H9 (cell line): ENCODE data around the gene TSKU. TPM values are rescaled to one million over a fixed set of nuclear protein-coding genes. Genes with fewer than 3 reads are reported as not detected.

Experiments used
- DNase-seq: peaks from one replicate; pipeline ENCODE4 v3.0.0-alpha.2; 2017
- H2AFZ ChIP-seq: one replicate; pipeline ENCODE4 v1.6.1; 2013; ENCODE audit warnings: mild to moderate bottlenecking, low read length, control low read depth, moderate library complexity
- H2AK5ac ChIP-seq: 2 replicates; pipeline ENCODE4 v1.6.1; 2013; ENCODE audit warnings: low read length, control low read depth, mixed read lengths; ENCODE audit not compliant: insufficient read length
- H2BK120ac ChIP-seq: one replicate; pipeline ENCODE4 v1.6.1; 2013; ENCODE audit warnings: low read depth, mild to moderate bottlenecking, low read length, control low read depth, inconsistent platforms; ENCODE audit not compliant: poor library complexity, severe bottlenecking
- H2BK12ac ChIP-seq: 2 replicates; pipeline ENCODE4 v1.6.1; 2013; ENCODE audit warnings: low read length, control low read depth, mixed read lengths, low read depth; ENCODE audit not compliant: insufficient read length
- H2BK15ac ChIP-seq: 2 replicates; pipeline ENCODE4 v1.6.1; 2013; ENCODE audit warnings: low read depth, low read length, control low read depth
- H2BK20ac ChIP-seq: one replicate; pipeline ENCODE4 v1.6.1; 2013; ENCODE audit warnings: low read depth, mild to moderate bottlenecking, low read length, control low read depth, inconsistent platforms; ENCODE audit not compliant: poor library complexity, severe bottlenecking
- H2BK5ac ChIP-seq: 2 replicates; pipeline ENCODE4 v1.6.1; 2013; ENCODE audit warnings: low read length, control low read depth, mixed read lengths; ENCODE audit not compliant: insufficient read length
- H3K14ac ChIP-seq: 2 replicates; pipeline ENCODE4 v1.6.1; 2013; ENCODE audit warnings: low read length, control low read depth; ENCODE audit not compliant: insufficient read depth
- H3K18ac ChIP-seq: 2 replicates; pipeline ENCODE4 v1.6.1; 2013; ENCODE audit warnings: low read depth, mild to moderate bottlenecking, mixed read lengths, low read length, control low read depth; ENCODE audit not compliant: insufficient read length
- H3K23ac ChIP-seq: 2 replicates; pipeline ENCODE4 v1.6.1; 2013; ENCODE audit warnings: low read length, control low read depth, mixed read lengths, low read depth; ENCODE audit not compliant: insufficient read length
- H3K23me2 ChIP-seq: 2 replicates; pipeline ENCODE4 v1.6.1; 2013; ENCODE audit warnings: low read depth, mild to moderate bottlenecking, mixed read lengths, low read length, control low read depth; ENCODE audit not compliant: insufficient read length, poor library complexity, severe bottlenecking
- H3K27ac ChIP-seq: 2 replicates; pipeline ENCODE4 v1.5.1; 2013; ENCODE audit warnings: low read length, control low read depth, mixed read lengths, low read depth; ENCODE audit not compliant: insufficient read length
- H3K27me3 ChIP-seq: 2 replicates; pipeline ENCODE4 v1.6.1; 2013; ENCODE audit warnings: low read length, control low read depth, inconsistent platforms; ENCODE audit not compliant: insufficient read depth
- H3K4ac ChIP-seq: 2 replicates; pipeline ENCODE4 v1.6.1; 2013; ENCODE audit warnings: low read depth, mild to moderate bottlenecking, control low read depth, inconsistent platforms, low read length, moderate library complexity
- H3K4me1 ChIP-seq: 2 replicates; pipeline ENCODE4 v1.6.1; 2013; ENCODE audit warnings: low read length, control low read depth, inconsistent platforms; ENCODE audit not compliant: insufficient read depth
- H3K4me2 ChIP-seq: 2 replicates; pipeline ENCODE4 v1.6.1; 2013; ENCODE audit warnings: low read length, control low read depth, mixed read lengths; ENCODE audit not compliant: insufficient read length, insufficient read depth
- H3K56ac ChIP-seq: 2 replicates; pipeline ENCODE4 v1.6.1; 2013; ENCODE audit warnings: low read depth, mild to moderate bottlenecking, mixed read lengths, low read length, control low read depth; ENCODE audit not compliant: insufficient read length
- H3K79me1 ChIP-seq: 2 replicates; pipeline ENCODE4 v1.6.1; 2013; ENCODE audit warnings: low read depth, mild to moderate bottlenecking, moderate library complexity, low read length, control low read depth, inconsistent platforms; ENCODE audit not compliant: insufficient read depth, poor library complexity, severe bottlenecking
- H3K79me2 ChIP-seq: 2 replicates; pipeline ENCODE4 v1.6.1; 2013; ENCODE audit warnings: low read length, control low read depth, inconsistent platforms; ENCODE audit not compliant: insufficient read depth
- H3K9ac ChIP-seq: 2 replicates; pipeline ENCODE4 v1.6.1; 2013; ENCODE audit warnings: low read length, control low read depth, mixed read lengths; ENCODE audit not compliant: insufficient read length; ENCODE audit errors: extremely low read depth
- H3K9me3 ChIP-seq: one replicate; pipeline ENCODE4 v1.6.1; 2013; ENCODE audit warnings: low read depth, low read length, inconsistent platforms; ENCODE audit not compliant: control insufficient read depth
- H3T11ph ChIP-seq: one replicate; pipeline ENCODE4 v1.6.1; 2013; ENCODE audit warnings: mild to moderate bottlenecking, low read length, control low read depth, inconsistent platforms
- H4K20me1 ChIP-seq: one replicate; pipeline ENCODE4 v1.6.1; 2013; ENCODE audit not compliant: control insufficient read depth, insufficient read length, insufficient read depth
- H4K5ac ChIP-seq: 2 replicates; pipeline ENCODE4 v1.6.1; 2013; ENCODE audit warnings: low read depth, mild to moderate bottlenecking, mixed read lengths, low read length, control low read depth; ENCODE audit not compliant: insufficient read length
- H4K8ac ChIP-seq: replicated peaks from 2 replicates; pipeline ENCODE4 v1.6.1; 2013; ENCODE audit warnings: low read length, control low read depth, mixed read lengths, low read depth; ENCODE audit not compliant: insufficient read length
- H4K91ac ChIP-seq: 2 replicates; pipeline ENCODE4 v1.6.1; 2013; ENCODE audit warnings: low read depth, mild to moderate bottlenecking, moderate library complexity, mixed read lengths, low read length, control low read depth; ENCODE audit not compliant: insufficient read length
- H3K27ac Mint-ChIP-seq, 3 experiments: 2 replicates in 2 of 3; 3 replicates in 1 of 3; pipeline ENCODE4 v1.8.0; 2020 to 2021; ENCODE audit warnings: mixed read lengths in 3 of 3, mild to moderate bottlenecking in 1 of 3, moderate library complexity in 1 of 3
- H3K27me3 Mint-ChIP-seq: 2 replicates; pipeline ENCODE4 v1.8.0; 2021; ENCODE audit warnings: low read depth, mild to moderate bottlenecking, moderate library complexity, mixed read lengths
- H3K36me3 Mint-ChIP-seq, 3 experiments: 2 replicates in 2 of 3; 3 replicates in 1 of 3; pipeline ENCODE4 v1.8.0; 2020 to 2021; ENCODE audit warnings: low read depth in 3 of 3, mixed read lengths in 3 of 3; ENCODE audit not compliant: insufficient read depth in 1 of 3
- H3K4me1 Mint-ChIP-seq, 2 experiments: 2 replicates each; pipeline ENCODE4 v1.8.0; 2020; ENCODE audit warnings: mixed read lengths in 2 of 2
- H3K4me3 Mint-ChIP-seq, 2 experiments: 2 replicates in 1 of 2; 3 replicates in 1 of 2; pipeline ENCODE4 v1.8.0; 2020 to 2021; ENCODE audit warnings: mild to moderate bottlenecking in 2 of 2, mixed read lengths in 2 of 2, moderate library complexity in 1 of 2
- H3K9me3 Mint-ChIP-seq, 2 experiments: 2 replicates in 1 of 2; 3 replicates in 1 of 2; pipeline ENCODE4 v1.8.0; 2020; ENCODE audit warnings: mild to moderate bottlenecking in 2 of 2, mixed read lengths in 2 of 2, moderate library complexity in 1 of 2
- WGBS: extraction: QIAGEN DNeasy Blood & Tissue Kit; methylation state at CpG from one replicate; pipeline ENCODE4 v1.1.7; 2013; ENCODE audit warnings: missing lambda C conversion rate, low lambda C conversion rate, mixed read lengths; ENCODE audit not compliant: insufficient read length; ENCODE audit errors: extremely low coverage; 5-methylcytosine and 5-hydroxymethylcytosine counted together
- total RNA-seq: library from RNA; stranded (reverse); gene quantifications from 2 replicates; pipeline ENCODE4 v1.2.1, GENCODE V29; 2021
- TF ChIP-seq, protein P1 (sequence below): fragments of 200-600 bp; sonication (generic); conservative IDR thresholded peaks from 3 replicates; pipeline ENCODE4 v1.8.0; 2021; ENCODE audit warnings: antibody characterized with exemption, mild to moderate bottlenecking

The TSKU gene
- total RNA-seq, 1 experiment from 2014 or later, result 25.4 TPM

DNA sequence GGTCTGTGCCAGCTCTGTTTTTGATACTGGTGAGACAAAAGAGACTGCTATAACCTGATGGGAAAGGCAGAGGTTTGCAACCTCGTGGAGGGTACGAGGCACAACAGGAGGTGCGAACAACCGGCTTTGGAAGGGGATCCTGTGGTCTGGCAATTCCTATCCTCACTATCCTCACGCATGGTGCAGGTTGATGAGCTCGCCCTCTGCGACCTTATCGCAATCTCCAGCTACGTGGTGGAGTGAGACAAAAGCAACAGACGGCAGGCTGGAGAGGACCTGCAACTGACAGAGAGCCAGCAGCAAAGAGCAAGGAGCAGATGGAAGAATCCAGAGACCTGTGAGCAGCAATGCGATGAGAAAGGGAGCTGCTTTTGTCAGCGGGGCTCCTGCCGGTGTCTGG, 47.3 kb upstream of the TSKU start:
- no peaks in the 10 kb centered on the region; the same call in 1 of the 2 replicates for H3K27me3 ChIP-seq
- no CpG with 5 or more reads among the region's 13 CpGs for WGBS
- peaks cover 28 to 38% of the 10 kb centered on the region in 2 experiments for H3K4me1 Mint-ChIP-seq

More for the DNA sequence above, 47.3 kb upstream of the TSKU start:
- Histone ChIP-seq H2BK12ac (no peak overlapping the region), H4K91ac (no peak overlapping the region), H2BK120ac (no peak overlapping the region), H3K9me3 (no peaks in the 10 kb centered on the region), H2BK15ac (no peak overlapping the region), H3K79me2 (no peaks in the 10 kb centered on the region), H4K20me1 (no peaks in the 10 kb centered on the region), H3K4me1 (peaks cover 4% of the 10 kb centered on the region; the same call in 1 of the 2 replicates), H2BK20ac (no peak overlapping the region), H3K27ac (no peak overlapping the region), H4K5ac (no peak overlapping the region), H2AK5ac (no peak overlapping the region), H3K79me1 (no peaks in the 10 kb centered on the region), H2AFZ (no peak overlapping the region), H3K9ac (no peak overlapping the region), H3K18ac (no peak overlapping the region), H3K56ac (no peak overlapping the region), H3K14ac (0 out of 2 replicates have a peak overlapping the region, but pooled peaks have one; percentile 49), H3K4me2 (no peak overlapping the region), H3K4ac (no peak overlapping the region), H2BK5ac (no peak overlapping the region), H3K23ac (no peak overlapping the region), H3K23me2 (no peaks in the 10 kb centered on the region), H4K8ac (no peak overlapping the region), H3T11ph (no peak overlapping the region)
- H3K27ac Mint-ChIP-seq, result peak overlapping the region in 1 of 3 experiments; percentile 57; a peak in 2 of 7 replicates
- H3K9me3 Mint-ChIP-seq, result no peaks in the 10 kb centered on the region
- peaks cover 18% of the 10 kb centered on the region for H3K27me3 Mint-ChIP-seq
- TF ChIP-seq, protein P1, sequence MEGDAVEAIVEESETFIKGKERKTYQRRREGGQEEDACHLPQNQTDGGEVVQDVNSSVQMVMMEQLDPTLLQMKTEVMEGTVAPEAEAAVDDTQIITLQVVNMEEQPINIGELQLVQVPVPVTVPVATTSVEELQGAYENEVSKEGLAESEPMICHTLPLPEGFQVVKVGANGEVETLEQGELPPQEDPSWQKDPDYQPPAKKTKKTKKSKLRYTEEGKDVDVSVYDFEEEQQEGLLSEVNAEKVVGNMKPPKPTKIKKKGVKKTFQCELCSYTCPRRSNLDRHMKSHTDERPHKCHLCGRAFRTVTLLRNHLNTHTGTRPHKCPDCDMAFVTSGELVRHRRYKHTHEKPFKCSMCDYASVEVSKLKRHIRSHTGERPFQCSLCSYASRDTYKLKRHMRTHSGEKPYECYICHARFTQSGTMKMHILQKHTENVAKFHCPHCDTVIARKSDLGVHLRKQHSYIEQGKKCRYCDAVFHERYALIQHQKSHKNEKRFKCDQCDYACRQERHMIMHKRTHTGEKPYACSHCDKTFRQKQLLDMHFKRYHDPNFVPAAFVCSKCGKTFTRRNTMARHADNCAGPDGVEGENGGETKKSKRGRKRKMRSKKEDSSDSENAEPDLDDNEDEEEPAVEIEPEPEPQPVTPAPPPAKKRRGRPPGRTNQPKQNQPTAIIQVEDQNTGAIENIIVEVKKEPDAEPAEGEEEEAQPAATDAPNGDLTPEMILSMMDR, result no peak
- no peaks in the 10 kb centered on the region for H3K36me3 Mint-ChIP-seq
- no peak for DNase-seq
- no peak overlapping the region for H3K4me3 Mint-ChIP-seq
